ENCODE measurements around the gene TUBB2B. TPM values are rescaled to one million over a fixed set of nuclear protein-coding genes. Genes with fewer than 3 reads are reported as not detected.

The TUBB2B gene
- total and polyA plus RNA-seq, 9 of the 15 experiments (the other 6 are each of a cell fraction or from before 2014, with no cell fraction given), result 0.11 to 9.7 (median 4.6) TPM

DNA sequence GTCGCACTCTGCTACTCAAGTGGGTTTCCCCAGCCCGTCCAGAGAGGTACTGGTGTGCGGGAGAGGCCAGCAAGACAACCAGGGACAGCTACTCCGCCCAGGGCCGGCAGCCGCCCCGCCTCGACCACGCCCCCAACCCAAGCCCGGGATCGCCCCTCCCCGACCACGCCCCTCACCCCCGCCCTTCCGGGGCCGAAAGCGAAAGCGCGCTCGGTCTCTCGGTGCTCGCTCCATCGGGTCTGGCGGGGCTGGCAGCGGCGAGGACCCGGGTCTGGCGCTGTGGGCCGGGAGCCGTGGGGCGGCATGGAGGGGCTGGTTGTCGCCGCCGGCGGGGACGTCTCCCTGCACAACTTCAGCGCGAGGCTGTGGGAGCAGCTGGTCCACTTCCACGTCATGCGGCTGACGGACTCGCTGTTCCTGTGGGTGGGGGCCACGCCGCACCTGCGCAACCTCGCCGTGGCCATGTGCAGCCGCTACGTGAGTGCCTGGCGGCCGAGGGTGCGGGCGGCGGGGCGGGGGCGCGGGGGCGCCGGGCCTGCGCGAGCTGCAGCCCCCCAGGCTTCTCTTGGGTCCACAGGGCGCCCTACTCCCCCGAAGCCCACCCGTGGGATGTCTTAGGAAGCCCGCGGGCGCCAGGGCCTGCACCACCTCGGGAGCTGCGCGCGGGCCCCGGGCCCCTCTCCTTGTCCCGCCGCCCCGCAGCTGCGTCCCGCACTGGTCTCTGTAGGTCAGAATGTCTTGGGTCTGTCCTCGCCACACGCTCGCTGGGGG, 31.5 kb upstream of the TUBB2B start, which contains the start of gene PSMG4 (continued):
- TF ChIP-seq, protein P1, sequence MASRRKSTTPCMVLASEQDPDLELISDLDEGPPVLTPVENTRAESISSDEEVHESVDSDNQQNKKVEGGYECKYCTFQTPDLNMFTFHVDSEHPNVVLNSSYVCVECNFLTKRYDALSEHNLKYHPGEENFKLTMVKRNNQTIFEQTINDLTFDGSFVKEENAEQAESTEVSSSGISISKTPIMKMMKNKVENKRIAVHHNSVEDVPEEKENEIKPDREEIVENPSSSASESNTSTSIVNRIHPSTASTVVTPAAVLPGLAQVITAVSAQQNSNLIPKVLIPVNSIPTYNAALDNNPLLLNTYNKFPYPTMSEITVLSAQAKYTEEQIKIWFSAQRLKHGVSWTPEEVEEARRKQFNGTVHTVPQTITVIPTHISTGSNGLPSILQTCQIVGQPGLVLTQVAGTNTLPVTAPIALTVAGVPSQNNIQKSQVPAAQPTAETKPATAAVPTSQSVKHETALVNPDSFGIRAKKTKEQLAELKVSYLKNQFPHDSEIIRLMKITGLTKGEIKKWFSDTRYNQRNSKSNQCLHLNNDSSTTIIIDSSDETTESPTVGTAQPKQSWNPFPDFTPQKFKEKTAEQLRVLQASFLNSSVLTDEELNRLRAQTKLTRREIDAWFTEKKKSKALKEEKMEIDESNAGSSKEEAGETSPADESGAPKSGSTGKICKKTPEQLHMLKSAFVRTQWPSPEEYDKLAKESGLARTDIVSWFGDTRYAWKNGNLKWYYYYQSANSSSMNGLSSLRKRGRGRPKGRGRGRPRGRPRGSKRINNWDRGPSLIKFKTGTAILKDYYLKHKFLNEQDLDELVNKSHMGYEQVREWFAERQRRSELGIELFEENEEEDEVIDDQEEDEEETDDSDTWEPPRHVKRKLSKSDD (conservative IDR thresholded peaks at IDR 0.05; ENCODE audit: low read length), result no peak
- TF ChIP-seq ZBTB33 (CRISPR knock-in tag; IDR thresholded peaks at IDR 0.05) (no peak), ZNF133 (CRISPR knock-in tag; IDR thresholded peaks at IDR 0.05) (no peak), RFX1 (IDR thresholded peaks at IDR 0.05) (no peak), MCM2 (IDR thresholded peaks at IDR 0.05; ENCODE audit: low read depth) (no peak), NFATC3 (IDR thresholded peaks at IDR 0.05) (no peak), RNF219 (CRISPR knock-in tag; IDR thresholded peaks at IDR 0.05) (no peak), NFYB (IDR thresholded peaks at IDR 0.05; ENCODE audit: extremely low read depth, insufficient read length) (no peak), CAMTA2 (CRISPR knock-in tag; conservative IDR thresholded peaks at IDR 0.05) (0 out of 2 replicates have a peak, but pooled peaks have one; percentile 17), THAP7 (CRISPR knock-in tag; IDR thresholded peaks at IDR 0.05) (no peak), SOX6 (IDR thresholded peaks at IDR 0.05) (no peak), PRPF4 (IDR thresholded peaks at IDR 0.05; ENCODE audit: insufficient read depth, low read depth, low read length, poor library complexity, severe bottlenecking) (no peak)
- TF ChIP-seq, protein P2, sequence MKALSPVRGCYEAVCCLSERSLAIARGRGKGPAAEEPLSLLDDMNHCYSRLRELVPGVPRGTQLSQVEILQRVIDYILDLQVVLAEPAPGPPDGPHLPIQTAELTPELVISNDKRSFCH (CRISPR knock-in tag; IDR thresholded peaks at IDR 0.05), result no peak
- TF ChIP-seq, protein P2 (tag; IDR thresholded peaks at IDR 0.05), result no peak; the same call in 1 of the 2 replicates
